GM21723 (cell line): ENCODE results near the gene PLCL2.

Experiments used
- ATAC-seq: cut with Tn5 transposase; IDR thresholded peaks from one replicate; pipeline ENCODE4 v1.9.1; 2021; ENCODE audit warnings: mild to moderate bottlenecking, moderate library complexity; ENCODE audit not compliant: unreplicated experiment

Gene PLCL2

GRCh38 chr3:17138246-17139039 lies 253.7 kb downstream of the PLCL2 start:
- ATAC-seq, result no peak
